GM19395 (cell line): ENCODE measurements around the gene STRN3.

Experiments
- ATAC-seq: cut with Tn5 transposase; IDR thresholded peaks from one replicate; pipeline ENCODE4 v1.9.1; 2021; ENCODE audit warnings: mild to moderate bottlenecking, moderate library complexity; ENCODE audit not compliant: unreplicated experiment

The STRN3 gene

DNA sequence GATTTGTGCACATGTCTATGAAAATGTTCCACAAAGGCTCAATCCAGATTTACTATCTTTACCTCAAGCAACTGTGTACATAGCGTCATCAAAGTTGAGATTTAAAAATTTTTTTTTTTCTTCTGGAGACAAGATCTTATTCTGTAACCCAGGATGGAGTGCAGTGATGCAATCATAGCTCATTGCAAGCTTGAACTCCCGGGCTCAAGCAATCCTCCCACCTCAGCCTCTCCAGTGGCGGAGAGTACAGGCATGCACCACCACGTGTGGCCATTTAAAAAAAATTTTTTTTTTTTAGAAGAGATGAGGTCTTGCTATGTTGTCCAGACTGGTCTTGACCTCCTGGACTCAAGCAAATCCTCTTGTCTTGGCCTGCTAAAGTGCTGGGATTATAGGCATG, 149.5 kb downstream of the STRN3 start:
- no peak for ATAC-seq

DNA sequence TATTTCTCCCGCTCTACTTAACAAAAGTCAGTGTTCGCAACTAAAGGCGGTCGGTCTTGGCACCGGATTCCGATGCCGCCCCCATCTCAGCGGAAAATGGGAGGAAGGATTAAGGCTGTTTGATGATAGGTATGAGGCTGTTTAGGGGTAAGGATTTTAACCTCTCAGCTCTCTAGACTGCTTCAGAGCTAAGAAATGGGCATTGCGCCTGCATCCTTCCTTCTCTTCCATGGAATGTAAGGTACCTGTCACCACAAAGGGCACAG, 150.5 kb downstream of the STRN3 start:
- no peak for ATAC-seq

DNA sequence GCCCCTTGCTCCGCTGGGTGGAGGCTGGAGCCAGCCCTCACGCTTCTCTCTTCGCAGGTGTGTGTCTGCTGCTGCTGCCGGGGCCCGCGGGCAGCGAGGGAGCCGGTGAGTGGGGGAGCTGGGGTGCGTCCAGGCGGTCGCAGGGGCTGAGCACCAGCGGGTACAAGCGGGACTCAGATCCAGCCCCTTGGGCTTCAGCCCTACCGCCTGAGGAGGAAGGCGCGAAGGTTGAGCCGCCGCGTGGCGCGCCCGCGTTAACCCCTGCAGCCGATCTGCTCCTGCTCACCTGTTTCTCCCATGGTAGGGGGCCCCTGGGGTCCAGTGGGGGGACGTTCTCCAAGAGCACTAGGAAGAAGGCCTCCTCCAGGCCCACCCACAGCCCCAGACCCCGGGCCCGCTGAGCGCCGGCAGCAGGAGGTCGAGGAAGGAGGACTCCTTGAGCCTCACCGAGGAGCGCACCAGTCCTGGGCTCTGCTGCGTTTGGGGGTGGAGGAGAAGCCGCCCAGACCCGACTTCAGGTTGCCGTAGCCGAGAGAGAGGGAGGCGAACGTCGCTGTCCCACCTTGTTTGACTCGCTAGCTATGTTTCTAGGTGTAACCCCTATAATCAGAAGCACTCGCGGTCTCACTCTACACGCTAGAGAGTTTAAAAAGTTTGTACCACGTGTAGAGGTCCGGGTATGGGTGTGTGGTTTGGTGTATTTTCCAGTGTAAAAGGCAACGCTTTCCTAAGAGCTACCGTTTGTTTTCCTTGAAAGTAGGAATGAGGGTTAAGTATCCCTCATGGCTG, 151.0 kb downstream of the STRN3 start:
- ATAC-seq = peak; percentile 46

DNA sequence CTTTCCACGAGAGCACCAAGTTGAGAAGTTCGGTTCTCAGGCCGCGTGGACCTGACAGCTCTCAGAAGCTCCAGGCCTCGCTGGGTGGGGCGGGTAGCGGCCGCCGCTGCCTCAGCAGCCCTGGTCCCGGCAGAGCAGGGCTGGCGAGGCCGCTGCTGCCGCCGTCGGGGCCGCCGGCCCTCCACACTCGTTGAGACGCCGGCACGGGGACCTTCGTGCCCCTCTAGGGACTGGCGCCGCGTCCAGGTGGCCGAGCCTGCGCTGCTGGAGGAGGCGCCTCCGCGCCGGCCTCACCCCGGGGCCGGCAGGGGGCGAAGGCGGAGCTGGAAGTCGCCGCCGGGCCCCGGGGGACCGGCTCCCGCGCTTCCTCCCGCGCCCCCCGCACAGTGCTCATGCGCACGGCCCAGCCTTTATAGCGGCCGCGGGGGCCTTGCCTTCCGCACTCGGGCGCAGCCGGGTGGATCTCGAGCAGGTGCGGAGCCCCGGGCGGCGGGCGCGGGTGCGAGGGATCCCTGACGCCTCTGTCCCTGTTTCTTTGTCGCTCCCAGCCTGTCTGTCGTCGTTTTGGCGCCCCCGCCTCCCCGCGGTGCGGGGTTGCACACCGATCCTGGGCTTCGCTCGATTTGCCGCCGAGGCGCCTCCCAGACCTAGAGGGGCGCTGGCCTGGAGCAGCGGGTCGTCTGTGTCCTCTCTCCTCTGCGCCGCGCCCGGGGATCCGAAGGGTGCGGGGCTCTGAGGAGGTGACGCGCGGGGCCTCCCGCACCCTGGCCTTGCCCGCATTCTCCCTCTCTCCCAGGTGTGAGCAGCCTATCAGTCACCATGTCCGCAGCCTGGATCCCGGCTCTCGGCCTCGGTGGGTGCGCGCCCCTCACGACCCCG, 151.8 kb downstream of the STRN3 start, which contains the start of gene COCH:
TSS of gene COCH (plus strand) at position 440 of the 879 bp plus-strand sequence. CDS start at position 820, 380 bp downstream.
- ATAC-seq = peak; percentile 75

DNA sequence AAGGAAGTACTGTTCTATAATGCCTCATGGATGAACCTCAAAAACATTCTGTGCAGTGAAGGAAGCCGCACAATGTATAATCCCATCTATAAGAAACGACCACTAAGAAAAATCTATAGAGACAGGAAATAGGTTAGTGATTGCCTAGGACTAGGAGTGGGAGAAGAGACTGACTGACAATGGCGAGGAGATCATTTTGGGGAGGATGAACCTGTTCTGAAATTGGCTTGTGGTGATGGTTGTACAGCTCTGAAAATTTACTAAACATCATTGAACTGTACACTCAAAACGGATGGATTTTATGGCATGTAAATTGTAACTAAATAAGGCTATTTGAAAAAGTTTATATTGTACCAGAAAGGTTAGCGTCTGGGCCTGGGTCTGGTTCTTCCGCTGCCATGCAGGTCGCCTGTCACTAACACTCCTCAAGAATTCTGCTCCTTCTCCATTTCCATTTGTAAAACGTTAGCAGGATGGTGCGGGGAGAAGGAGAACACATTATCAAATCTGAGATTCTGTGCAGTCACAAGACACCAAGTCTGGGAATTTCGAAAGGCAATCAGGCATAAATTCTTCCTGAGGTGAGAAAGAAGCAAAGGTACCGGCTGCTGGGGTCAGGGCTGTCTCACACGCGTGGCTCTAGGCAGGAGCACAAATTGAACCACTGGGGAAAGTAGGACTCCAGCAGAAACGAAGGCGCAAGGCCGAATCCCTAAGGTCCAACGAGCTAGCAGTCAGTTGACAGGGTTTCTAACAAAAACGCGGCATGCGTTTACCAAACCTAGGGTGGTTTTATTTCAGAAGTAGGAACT, 152.7 kb downstream of the STRN3 start:
- no peak for ATAC-seq

DNA sequence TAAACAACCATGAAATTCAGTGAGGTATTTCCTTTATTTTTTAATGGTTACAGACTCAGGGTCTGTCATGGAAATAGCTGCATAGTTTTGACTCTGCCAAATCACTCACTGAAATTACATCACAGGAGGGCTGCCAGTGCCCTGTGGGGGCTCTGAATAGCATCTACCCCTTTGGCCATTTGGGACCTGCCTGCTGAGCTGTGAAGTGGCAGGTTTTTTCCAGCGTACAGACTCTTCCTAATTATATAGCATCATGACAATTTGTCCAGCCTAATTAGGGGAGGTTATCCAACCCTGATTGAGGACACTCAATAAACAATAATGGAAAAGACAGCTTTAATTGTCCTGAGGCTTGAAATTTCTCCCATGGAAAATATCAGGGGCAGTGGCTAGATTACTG, 153.6 kb downstream of the STRN3 start:
- ATAC-seq = no peak

DNA sequence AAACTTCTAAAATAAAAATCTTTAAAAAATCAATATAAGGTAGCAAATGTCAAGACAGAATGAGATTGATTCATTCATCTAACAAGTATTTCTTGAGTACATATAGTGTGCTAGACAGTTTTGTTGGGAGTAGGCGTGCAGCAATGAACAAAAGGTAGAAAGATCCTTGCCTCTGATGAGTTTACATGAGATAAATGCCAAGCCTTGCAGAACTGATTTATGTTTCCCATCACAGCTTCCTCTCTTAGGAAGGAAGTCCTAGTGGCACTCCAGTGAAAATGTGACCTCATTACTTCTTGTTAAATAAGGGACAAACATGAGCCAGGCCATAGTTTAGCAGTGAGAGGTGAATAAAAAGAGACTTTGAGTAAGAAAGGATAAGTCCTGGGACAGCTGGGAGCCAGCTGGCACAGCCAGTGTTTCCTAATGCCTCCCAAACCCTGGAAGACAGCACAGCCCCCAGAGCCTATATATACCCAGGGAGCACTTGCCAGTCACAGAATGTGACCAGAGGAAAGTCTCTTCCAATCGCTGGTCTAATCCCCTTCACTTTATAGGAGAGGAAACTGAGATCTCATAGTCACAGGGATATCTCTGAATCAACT, 156.5 kb downstream of the STRN3 start:
- ATAC-seq = no peak

DNA sequence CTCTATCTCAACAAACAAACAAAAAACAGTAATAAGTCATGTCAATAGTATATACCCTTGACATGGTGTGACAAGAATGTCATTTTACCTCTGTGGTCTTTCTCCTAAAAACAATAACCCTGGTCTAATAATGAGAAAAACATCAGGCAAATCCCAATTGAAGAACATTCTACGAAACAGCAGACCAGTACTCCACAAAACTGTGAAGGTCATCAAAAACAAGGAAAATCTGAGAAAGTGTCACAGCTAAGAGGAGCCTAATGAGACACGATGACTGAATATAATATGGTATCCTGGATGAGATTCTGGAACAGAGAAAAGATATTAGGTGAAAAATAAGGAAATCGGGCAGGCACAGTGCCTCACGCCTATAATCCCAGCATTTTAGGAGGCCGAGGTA, 157.4 kb downstream of the STRN3 start:
- ATAC-seq = no peak

DNA sequence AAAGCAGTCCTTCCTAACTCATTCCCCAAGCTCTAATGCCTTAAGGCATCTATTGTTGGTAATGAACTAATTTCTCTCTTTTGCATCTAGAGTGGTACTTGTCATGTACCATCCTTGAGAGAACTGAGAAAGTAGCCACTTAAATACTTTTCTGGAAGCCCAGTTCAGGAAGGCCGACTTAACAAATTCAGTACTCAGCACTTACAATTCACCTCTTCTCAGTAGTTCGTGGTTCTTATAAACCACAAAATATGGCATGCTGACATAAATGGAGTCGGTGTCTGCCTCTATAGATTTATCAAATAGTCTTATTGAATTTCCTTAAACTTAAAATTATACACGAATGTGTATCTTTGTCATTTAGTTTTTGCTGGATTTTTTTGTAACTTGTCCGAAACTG, 161.2 kb downstream of the STRN3 start:
- no peak for ATAC-seq

DNA sequence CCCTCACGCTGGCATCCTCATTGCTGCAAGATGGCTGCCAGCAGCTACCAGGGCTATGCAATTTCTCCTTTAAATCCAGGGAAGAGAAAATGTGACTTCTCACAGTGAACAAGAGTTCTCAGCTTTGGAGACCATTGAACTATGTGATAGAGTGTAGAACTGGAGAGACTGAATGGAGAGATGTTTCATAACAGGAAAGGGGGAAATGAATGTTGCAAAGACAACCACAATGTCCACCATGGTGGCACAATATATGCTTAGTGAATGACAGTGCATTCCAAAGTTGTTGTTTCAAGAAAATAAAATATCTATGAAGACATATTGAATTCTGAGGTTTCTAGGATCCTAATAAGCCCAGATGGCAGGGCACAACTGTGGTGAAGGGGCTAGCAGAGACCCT, 165.0 kb downstream of the STRN3 start:
- no peak for ATAC-seq

DNA sequence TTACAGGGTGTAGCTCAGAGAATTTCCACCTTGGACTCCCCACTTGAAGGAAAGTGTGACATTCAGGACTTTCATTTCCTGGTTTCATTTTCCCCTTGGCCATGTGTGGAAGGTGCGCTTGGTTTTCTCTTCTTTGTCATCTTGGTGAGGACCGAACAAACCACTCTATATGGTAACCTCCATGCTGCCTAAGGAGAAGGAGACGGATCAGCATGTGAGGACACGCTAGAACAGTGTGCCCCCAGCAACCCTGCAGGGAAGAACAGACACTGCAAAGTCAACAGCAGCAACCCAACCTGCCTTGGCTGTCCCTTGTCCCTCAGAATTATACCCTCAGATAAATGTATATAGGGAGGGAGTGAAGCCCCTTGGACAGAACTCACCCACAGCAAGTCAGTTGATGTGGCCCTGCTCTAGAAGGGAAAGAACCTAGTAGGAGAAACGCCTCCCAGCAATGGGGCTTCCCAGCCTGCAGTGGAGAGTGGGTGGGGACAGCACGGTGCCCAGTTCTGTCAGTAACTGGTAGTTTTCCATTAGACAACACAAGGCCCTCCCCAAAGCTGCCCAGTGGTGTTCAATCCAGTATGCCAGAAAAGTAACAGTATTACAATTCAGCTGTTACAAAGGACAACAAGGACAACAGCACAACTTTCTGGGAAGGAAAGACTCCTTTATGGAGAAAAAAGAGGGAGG, 170.7 kb downstream of the STRN3 start:
- ATAC-seq = peak; percentile 52

DNA sequence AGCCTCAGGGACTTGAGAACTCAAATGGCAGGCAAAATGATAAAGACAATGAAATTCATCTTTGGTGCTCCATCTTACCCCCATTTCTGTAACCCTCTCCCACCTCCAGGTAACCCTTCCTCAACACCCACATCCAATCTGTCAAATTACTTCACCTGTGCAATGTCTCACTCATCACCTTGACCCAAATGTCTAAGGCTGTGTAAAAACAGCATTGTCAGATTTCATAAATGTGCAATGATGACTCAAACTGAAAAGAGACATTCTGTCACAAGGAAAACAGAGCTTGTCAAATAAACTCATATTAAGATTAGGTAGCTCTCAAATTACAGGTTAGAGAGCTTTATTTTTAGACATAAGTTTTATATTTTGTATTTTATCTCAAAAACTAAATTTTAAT, 171.7 kb downstream of the STRN3 start:
- peak; percentile 47 for ATAC-seq

DNA sequence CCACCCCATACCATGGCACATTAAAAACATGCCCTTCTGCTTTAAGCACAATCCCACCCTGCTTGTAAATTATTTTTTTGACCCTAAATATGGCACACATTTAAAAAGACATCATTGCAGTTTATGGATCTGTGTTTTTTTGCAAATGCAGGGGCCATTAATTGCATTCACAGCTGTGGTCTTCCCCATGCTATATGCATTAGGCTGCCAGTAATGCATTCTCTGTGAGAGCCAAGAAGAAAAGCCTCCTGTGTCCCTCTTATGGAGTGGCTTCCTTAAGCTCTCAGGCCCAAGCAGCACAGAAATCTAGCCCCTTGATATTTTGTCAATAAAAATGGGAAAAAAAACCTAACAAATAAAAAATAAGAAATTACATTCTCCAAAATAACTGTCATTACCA, 172.2 kb downstream of the STRN3 start:
- no peak for ATAC-seq

DNA sequence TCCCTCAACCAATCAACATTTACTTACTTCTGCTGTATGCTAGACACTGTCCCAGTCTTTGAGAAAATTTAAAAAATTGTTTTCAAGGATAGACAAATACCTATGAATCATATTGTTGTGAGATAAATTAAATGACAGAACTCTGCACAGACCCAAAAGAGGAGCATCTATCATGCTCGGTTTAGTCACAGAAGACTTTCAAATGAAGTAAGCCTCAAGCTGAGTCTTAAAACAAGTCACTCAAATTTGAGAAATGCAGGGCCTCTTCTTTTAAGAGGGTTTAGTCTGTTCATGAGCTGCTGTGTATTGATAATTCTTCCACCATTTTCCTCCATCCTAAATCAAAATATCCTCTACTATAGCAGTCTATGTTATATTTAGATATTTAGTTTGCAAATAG, 176.2 kb downstream of the STRN3 start:
- ATAC-seq = no peak

DNA sequence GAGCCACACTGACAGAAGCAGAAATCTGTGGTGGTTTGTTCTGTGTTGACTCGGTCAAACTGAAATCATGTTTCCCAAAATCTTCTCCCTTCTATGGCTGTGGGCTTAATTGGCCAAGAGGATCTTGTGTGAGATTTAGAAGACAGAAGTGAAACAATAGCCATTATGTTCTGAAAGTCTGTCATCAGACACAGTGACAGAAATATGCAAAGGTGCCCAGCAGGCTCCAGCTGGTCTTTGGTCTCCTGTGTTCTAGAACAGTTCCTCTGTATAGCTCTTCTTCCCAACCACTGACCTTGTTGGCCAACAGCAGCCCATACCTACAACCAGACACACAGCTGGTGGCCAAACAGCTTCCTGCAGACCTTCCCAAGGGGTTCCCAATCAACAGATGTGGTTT, 176.8 kb downstream of the STRN3 start:
- ATAC-seq = peak; percentile 95

DNA sequence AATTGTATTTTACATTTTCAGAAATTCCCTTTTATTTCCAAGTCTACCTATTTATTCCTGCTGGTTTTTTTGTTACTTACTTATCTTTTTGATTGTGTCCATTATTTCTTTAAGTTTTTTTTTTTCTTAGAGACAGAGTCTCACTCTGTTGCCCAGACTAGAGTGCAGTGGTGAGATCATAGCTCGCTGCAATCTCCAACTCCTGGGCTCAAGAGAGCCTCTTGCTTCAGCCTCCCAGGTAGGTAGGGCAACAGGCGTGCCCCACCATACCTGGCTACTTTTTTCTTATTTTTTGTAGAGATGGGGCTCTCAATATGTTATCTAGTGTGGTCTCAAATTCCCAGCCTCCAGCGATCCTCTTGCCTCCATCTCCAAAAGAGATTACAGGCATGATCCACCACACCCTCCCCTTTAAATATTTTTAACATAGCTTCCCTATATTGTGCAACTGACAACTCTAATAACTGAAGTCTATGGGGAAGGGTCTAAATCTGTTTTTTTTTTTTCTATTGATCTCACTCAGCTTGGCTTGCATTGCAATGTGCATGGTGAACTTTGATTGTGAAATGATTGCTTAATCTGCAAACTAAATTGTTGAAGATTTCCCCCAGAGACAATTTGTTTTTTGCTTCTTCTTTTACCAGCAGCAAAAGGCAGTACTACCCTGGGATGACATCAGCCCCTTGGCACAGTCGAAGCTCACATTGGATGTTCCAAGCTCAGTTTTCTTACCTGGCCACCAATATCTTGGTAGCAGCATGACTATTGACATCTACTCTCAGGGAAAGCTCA, 177.5 kb downstream of the STRN3 start:
- no peak for ATAC-seq
